GM18519 (cell line): ENCODE results near the gene ASAP3.

Experiments
- ATAC-seq: cut with Tn5 transposase; IDR thresholded peaks from one replicate; pipeline ENCODE4 v1.9.1; 2021; ENCODE audit warnings: mild to moderate bottlenecking, moderate library complexity; ENCODE audit not compliant: unreplicated experiment, low FRiP score

Gene ASAP3

DNA sequence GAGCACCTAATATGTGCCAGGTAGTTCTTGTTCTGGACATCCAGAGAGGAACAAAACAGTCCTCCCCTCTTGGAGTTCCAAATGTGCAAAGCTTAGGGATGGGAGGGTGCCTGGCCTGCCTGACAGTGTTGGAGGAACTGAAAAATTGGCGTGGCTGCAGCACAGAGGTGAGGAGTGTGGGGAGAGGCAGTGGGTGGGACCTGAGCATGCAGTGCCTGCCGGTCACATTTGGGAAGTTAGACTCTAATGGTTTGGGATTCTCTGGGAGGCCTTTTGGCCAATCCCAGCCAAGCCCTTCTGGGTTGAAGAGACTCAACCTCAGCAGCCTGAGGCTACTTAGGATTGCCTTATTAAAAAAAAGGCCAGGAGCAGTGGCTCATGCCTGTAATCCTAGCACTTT, 57.2 kb downstream of the ASAP3 start:
- ATAC-seq: no peak

DNA sequence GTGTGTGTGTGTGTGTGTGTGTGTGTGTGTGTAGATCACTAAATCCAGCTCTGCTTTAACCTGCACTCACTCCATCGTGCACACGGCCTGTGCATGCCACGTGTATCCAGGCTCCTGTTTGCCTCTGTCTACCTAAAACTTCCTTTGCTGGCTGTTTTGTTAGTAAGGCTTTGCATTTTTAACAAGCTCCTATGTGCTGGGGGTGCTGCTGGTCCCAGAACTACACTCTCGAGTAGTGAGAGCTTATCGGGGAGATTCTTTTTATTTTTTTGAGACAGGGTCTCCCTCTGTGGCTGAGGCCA, 58.8 kb downstream of the ASAP3 start:
- no peak for ATAC-seq

DNA sequence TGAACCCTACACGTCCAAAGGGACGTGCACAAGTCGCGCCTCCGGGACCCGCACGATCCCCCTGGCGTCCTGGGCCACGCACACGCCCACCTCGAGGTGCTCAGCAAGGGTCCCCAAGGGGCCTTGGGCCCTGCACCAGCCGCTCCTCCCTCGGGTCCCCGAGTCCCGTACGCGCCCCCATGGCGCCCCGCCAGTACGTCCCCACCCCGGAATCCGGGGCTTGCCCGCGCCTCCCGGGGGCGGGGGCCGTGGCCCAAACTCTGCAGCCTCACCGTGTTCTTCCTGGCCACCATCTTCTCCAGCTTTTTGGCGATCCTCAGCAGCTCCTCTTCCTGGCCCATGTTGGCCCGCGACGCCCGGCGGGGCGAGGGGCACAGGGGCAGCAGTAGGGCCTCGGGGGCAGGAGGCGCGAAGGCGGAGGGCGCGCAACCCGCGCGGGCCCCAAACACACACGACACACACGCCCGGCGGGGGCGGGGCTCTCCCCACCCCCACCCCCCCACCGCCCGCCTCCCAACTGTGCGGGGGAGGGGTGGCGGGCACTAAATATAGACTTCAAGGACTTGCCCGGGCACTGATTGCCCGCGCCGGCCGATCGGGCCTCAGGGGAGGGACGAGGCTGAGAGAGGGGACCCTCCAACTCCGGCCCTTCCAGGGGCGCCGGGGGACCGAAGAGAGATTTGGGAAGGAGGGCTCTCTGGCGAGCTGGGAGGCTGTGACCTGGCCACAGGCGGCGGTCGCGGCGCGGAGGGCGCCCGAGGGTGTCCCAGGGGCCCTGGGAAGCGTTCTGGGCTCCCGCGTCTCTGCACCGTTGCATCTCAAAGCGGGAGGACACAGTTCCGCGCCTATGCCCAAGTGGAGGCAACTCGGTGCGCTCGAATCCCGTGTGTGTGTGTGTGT, 59.4 kb downstream of the ASAP3 start, which contains the start of gene TCEA3:
Gene TCEA3, minus strand, starts transcription at position 456 of the 900 bp plus-strand sequence. Its CDS starts 115 bp downstream, at position 341.
- no peak for ATAC-seq

DNA sequence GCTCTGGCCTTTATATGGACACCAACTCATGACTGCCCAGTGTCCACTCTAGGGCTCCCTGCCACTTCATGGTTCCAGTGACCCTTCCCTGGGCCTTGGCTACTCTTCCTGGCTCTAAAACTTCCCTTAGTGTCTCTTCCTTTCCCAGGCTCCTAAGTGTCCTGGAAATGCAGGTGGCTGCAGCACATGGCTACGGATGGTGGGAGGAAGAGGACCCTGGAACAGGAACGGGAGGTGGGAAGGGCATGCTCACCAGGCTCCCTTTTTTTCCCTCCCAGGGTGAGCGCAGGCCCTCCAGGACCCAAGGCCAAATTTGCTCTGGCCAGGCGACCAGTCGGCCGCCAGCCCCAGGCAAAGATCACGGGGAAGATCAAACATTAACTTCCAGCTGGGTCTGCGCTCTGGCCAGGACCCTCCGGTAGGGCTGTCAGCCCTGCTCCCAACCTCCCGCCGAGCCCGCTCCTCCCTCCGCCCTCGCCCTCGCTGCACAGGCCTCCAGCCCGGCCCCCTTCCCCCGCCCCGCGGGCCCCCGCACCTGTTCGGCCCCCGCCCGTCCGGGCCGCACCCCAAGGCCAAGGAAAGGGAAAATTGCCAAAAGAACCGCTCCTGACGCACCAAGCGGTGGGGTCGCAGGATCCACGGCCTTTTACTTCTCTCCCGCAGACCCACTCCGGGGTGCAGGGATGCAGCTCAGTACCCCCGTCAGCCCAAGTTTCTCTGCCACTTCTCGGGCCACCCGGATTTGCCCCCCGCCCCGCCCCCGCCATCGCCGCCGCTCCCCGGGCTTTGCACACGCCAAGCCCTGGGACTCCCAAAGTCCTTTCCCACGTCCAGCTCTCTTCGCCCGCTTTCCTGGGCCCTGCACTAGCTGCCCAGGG, 60.3 kb downstream of the ASAP3 start:
- no peak for ATAC-seq

- ATAC-seq: no peak
These were observed 61.0 kb downstream of the ASAP3 start for GRCh38 chr1:23422941-23423340.

DNA sequence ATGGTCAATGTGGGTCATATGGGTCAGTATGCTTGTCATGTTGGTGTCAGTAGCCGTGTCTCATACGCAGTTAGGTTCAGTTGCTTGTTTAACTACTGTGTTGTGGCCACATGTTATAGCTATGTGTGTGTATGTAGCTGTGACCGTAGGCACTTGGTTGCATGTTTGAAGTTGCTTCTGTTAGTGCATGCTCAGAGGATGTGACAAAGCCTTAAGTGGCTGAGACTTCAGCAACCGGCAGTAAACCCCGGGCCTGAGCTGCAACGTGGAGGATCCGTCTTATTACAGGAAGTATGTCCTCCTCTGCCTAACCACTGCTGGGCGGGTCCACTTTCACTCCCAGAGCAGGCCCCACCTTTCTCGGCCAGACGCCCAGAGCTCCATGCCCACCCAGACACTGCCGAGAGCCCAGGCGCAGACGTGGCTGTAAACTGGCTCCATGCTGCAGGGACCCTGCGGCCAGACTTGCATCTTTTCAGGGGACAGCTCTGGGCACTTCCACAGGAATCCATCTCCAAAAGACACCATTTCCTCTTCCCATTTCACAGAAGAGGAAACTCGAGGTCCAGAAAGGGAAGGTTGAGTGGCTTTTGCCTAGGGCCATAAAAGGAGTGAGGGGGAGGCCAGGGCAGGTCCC, 61.6 kb downstream of the ASAP3 start:
- ATAC-seq: no peak

GRCh38 chr1:23421753-23422240, 62.2 kb downstream of the ASAP3 start:
- no peak for ATAC-seq

DNA sequence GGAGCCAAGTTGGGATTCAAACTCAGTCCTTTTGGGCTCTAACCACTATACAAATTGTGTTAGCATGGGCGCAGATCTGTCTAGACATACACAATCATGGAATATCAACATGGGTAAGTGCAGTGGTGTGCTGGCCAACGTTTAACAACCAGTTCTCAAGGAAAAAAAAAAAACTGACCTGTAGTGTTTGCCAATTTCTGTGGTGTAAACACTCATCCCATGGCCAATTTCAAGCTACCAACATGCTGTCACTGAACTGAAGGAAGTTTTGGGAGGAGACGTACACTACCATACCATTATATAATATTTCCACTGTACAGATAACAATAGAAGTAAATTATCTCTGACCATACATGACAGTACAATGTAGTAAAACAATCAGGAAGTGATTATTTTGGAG, 62.6 kb downstream of the ASAP3 start:
- no peak for ATAC-seq

DNA sequence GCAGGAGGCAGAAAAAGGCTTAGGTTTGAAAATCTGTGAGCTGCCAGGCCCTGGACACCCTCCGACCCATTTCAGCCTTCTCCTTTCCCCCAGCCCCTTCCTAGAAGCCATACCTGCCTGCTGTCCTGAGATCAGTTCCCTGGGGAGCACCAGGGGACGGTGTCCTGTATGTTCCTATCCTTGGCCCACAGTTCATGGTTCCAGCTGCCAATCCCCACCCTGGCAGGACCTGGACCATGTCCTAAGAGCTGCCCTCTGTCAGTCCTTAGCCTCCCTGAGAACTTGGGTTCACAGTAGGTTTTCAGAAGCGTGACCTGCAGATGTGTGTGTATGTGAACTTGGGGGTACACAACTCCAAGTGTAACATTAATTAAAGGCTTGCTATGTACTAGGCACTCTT, 63.2 kb downstream of the ASAP3 start:
- ATAC-seq: no peak

DNA sequence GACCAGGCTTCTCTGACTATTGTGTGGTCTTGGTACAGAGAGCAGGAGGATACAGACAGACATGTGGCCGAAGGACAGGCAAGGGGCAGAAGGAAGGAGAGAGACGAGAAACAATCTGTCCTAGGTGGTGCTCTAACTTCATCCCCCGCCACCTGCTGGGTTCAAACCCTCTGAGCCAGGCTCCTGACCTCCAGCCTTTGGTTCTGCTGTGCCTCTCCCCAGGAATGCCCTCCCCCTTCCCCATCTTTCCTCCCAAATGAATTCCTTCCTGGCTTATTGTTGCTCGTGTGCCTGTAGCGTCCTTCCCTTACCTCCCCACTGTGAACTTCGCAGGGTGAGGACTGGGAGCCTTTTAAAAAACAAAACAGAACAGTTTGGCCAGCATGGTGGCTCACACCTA, 64.8 kb downstream of the ASAP3 start:
- no peak for ATAC-seq

DNA sequence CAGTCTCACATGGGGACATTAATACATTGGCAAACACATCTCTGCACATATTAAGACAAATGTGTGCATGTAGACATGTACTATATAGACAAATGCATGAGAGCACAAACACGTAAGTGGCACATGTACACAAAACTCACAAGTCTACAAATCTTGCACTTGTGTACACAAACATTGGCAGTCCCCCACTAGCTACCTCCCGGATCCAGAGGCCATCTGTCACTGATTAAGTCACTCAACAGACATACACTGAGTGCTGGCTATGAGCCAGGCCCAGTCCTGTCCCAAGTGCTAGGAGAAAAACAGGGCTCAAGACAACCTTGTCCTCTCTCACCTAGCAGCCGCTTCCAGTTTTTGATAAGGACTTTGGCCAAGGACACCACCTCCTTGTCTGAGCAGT, 66.4 kb downstream of the ASAP3 start:
- ATAC-seq: no peak

DNA sequence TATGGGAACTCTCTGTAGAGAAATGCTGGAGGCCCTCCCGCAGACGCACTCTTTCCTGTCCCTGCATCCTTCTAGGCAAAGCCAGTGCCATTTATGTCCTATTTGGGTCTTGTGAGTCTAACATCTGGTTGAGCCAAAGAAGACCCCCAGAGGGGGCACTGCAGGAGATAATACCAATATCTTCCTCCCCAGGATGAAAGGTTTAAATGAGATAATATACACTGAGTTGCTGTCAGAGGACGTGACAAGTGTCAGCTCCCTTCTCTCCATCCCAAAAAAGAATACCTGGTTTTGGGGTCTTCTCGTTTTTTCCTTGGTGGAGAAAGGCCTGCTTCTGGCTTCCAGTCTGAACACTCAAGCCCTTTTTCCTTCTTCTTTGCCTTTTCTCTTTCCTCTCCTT, 67.0 kb downstream of the ASAP3 start:
- ATAC-seq: no peak

GRCh38 chr1:23408797-23409290, 75.1 kb downstream of the ASAP3 start:
- no peak for ATAC-seq

GRCh38 chr1:23407016-23407630, 76.9 kb downstream of the ASAP3 start:
- no peak for ATAC-seq

DNA sequence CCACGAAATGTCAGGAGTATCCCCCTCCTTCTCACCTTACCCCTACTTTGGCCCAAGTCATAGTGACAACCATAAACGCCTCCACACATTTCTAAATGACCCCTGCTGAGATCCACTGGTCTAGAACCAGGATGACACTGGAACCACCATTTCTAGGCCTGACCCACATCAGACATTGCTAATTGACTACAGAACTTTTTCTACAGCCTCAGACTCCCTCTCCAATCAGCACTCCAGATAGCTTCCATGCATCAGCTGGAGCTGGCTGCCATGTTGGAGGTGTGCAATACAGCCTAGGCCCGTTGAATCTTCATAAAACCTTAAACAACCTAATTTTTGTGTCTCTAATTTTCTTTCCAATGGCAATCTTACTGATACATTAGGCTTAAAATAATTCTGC, 78.0 kb downstream of the ASAP3 start:
- no peak for ATAC-seq

DNA sequence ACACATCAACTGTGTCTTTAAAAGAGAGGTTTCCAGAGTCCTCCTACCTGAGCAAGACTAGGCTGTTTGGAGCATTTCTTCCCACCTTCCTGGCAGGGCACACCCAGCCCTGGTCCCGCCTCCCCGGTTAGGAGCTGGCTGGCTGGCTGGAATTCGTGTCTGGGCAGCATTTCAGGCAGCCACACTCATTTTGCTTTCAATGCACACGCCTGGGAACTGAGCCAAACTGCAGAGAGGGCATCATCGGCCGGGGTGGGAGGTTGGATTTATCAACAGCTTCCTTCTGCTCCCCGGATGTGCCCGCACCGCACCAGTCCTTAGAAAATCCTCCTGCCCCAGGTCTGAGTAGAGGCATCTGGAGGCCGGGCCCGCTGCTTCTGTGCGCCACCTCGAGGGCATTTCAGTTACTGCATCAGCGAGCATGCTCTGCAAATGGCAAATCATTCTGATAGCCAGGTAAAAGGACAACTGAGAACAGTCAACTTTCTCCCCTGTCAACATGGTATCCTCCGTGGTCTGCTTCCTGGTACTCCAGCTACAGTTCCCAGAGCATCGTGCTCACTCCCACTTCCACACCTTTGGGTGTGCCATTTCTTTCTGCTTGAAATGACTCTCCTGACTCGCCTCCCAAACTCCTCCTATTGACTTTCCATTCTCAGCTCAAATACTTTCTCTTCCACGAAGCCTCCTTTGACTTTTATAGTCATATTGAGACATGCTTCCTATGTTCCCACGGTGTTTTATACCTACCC, 80.1 kb downstream of the ASAP3 start:
- no peak for ATAC-seq

DNA sequence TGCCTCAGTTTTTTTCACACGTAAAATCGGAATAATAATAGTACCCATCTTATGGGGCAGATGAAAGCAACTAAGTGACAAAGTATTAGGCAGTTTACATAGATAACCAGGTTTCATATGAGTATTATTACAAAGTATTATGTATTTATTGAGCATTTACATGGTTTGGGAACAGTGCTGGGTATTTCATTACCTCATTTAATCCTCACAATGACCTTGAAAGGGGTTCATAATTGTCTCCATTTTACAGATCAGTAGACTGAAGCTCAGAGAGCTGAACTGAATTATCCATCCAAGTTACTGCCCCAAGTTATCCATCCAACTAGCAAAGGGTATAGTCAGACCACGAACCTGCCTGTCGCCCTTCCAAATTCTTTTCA, 80.6 kb downstream of the ASAP3 start:
- ATAC-seq: no peak

GRCh38 chr1:23403038-23403336, 81.0 kb downstream of the ASAP3 start:
- ATAC-seq: no peak

DNA sequence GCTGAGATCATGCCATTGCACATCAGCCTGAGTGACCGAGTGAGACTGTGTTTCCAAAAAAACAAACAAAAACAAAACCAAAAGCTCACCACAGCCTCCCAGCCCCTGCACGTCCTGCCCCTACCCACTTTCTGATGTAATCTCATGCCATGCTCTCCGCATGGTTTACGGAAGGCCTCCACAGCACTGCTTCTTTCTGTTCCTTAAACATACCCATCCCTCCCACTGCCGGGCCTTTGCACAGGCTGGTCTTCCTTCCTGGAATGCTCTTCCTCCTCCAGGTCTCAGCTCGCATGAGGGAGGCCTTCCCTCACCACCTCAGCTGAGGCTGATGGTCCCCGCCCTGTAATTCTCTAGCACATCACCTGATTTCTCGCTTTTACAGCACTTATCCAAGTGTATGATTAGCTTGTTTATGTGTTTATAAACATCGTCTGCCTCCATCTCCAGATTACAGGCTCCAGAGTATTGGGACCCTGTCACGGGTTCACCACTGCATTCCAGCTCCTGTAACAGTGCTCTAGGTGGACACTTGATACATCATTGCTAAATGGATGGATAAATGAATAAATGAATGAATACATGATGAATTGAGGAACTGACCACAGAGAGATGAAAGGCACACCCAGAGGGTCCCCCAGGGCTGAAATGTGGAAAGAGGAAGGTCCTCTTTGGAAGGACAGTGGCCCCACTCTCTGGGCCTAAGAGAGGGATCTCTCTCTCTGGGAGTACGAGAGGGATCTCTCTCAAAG, 81.5 kb downstream of the ASAP3 start:
- ATAC-seq: no peak
